Gastrocnemius medialis (tissue), 4 donors: ENCODE results near the gene UGT2B7. TPM values are rescaled to one million over a fixed set of nuclear protein-coding genes. Genes with fewer than 3 reads are reported as not detected.
"Not testable (repeated sequence)": the region's sequence is repeated elsewhere in the genome, so short reads cannot be mapped to it uniquely, and the experiment has no call there.

Source experiments
- ATAC-seq, 2 donors: fragments of 150-250 bp; one replicate each; pipeline ENCODE4 v1.9.1; 2016
- DNase-seq, 2 donors: peaks; one replicate each; pipeline ENCODE4 v3.0.0-alpha.2; 2019
- H3K27ac ChIP-seq, 4 donors: fragments of 200-600 bp; sonication (generic); 1 replicate in 1 of 4; 2 replicates in 3 of 4; pipeline ENCODE4 v1.5.1; 2016 to 2018; ENCODE audit warnings: mild to moderate bottlenecking in 2 of 4, moderate library complexity in 1 of 4
- H3K27me3 ChIP-seq, 3 donors: fragments of 200-600 bp; sonication (generic) in 2 of 3; 1 replicate in 1 of 3; 2 replicates in 2 of 3; pipeline versions ENCODE4 v1.5.1 to v1.6.0; 2016 to 2019; ENCODE audit warnings: mild to moderate bottlenecking in 1 of 3, moderate library complexity in 1 of 3
- H3K36me3 ChIP-seq, 2 donors: fragments of 200-600 bp; sonication (generic) in 1 of 2; one replicate each; pipeline ENCODE4 v1.5.1; 2017 to 2018
- H3K4me1 ChIP-seq, 2 donors: fragments of 200-600 bp; sonication (generic) in 1 of 2; one replicate each; pipeline ENCODE4 v1.5.1; 2016 to 2017; ENCODE audit warnings: mild to moderate bottlenecking in 2 of 2
- H3K4me3 ChIP-seq, 4 donors: fragments of 200-600 bp; sonication (generic) in 3 of 4; 1 replicate in 1 of 4; 2 replicates in 3 of 4; pipeline ENCODE4 v1.5.1; 2016 to 2019; ENCODE audit warnings: mild to moderate bottlenecking in 2 of 4
- H3K9me3 ChIP-seq, 3 donors: fragments of 200-600 bp; sonication (generic) in 2 of 3; 1 replicate in 1 of 3; 2 replicates in 2 of 3; pipeline ENCODE4 v1.5.1; 2016 to 2019
- POLR2A ChIP-seq, 2 donors: fragments of 450-650 bp; IDR thresholded peaks; one replicate each; pipeline ENCODE4 v1.6.1; 2017; ENCODE audit warnings: antibody characterized with exemption in 2 of 2, mild to moderate bottlenecking in 2 of 2, moderate library complexity in 2 of 2
- in situ Hi-C, 4 donors: fragments of 200-750 bp; cut with MboI; loops; one replicate each; pipeline versions ENCODE4 v1.15.0 to v1.8.0; 2017; ENCODE audit warnings: low sequenced_read_pairs in 4 of 4
- intact Hi-C: fragments of 100-400 bp; cut with DNase I; formaldehyde crosslinking; loops from one replicate; pipeline ENCODE4 v1.15.1; 2023; ENCODE audit warnings: low total_unique reads
- total RNA-seq, 4 donors: library from RNA; depleted of rRNA; stranded (reverse); fragments of >200 nt; gene quantifications; one replicate each; pipeline versions ENCODE4 v1.1.0 to v1.2.3, GENCODE V29; 2016
- TF ChIP-seq, protein P1 (sequence below), 5 experiments: fragments of 450-650 bp in 3 of 5; fragments of 200-600 bp in 2 of 5; sonication (generic) in 2 of 5; IDR thresholded peaks in 4 of 5; conservative IDR thresholded peaks in 1 of 5; 1 replicate in 4 of 5; 2 replicates in 1 of 5; pipeline ENCODE4 v1.5.1; 2016 to 2019; ENCODE audit warnings: antibody characterized with exemption in 5 of 5, mild to moderate bottlenecking in 3 of 5, moderate library complexity in 3 of 5

Gene UGT2B7
- total RNA-seq, 4 donors from 2014 or later = 0.26 to 0.33 TPM; not detected in 2

DNA sequence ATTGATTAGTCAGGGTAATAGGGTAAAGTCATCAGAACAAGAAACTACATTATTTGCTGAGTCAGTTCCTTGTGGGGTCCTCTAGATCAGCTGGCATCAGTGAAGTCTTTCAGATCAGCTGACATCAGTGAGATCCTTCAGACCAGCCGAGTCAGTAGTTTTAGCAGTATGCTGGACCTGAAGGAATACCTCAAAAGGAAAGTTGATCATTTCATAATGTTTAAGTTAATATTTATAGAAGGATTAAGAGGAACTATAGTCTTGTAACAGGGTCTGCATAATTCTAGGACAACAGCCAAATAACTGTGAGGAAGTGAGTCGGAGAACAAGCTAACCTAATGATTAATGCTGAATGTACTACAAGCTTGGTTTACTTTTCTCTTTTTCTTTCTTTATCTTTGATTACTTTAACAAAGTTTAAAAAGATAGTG is 958 bp upstream of the UGT2B7 start:
- DNase-seq = no peak
- H3K4me3 ChIP-seq = no peak overlapping the region
- H3K4me1 ChIP-seq = no peaks in the 10 kb centered on the region
- no peak overlapping the region for H3K27ac ChIP-seq
- no peak for ATAC-seq
- no peaks in the 10 kb centered on the region for H3K36me3 ChIP-seq
- H3K9me3 ChIP-seq = no peaks in the 10 kb centered on the region
- TF ChIP-seq POLR2A (IDR thresholded peaks at IDR 0.05) = no peak
- TF ChIP-seq, protein P1, sequence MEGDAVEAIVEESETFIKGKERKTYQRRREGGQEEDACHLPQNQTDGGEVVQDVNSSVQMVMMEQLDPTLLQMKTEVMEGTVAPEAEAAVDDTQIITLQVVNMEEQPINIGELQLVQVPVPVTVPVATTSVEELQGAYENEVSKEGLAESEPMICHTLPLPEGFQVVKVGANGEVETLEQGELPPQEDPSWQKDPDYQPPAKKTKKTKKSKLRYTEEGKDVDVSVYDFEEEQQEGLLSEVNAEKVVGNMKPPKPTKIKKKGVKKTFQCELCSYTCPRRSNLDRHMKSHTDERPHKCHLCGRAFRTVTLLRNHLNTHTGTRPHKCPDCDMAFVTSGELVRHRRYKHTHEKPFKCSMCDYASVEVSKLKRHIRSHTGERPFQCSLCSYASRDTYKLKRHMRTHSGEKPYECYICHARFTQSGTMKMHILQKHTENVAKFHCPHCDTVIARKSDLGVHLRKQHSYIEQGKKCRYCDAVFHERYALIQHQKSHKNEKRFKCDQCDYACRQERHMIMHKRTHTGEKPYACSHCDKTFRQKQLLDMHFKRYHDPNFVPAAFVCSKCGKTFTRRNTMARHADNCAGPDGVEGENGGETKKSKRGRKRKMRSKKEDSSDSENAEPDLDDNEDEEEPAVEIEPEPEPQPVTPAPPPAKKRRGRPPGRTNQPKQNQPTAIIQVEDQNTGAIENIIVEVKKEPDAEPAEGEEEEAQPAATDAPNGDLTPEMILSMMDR (IDR thresholded peaks at IDR 0.05 in 4 of 5, conservative IDR thresholded peaks at IDR 0.05 in 1 of 5) = no peak
- no peaks in the 10 kb centered on the region for H3K27me3 ChIP-seq
- in situ Hi-C loops = no loop called here
- intact Hi-C loops = no loop called here

DNA sequence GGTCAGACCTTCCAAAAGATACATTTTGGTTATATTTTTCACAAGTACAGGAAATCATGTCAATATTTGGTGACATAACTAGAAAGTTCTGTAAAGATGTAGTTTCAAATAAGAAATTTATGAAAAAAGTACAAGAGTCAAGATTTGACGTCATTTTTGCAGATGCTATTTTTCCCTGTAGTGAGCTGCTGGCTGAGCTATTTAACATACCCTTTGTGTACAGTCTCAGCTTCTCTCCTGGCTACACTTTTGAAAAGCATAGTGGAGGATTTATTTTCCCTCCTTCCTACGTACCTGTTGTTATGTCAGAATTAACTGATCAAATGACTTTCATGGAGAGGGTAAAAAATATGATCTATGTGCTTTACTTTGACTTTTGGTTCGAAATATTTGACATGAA is 536 bp downstream of the UGT2B7 start:
- Histone ChIP-seq H3K27ac (no peak overlapping the region), H3K36me3 (no peaks in the 10 kb centered on the region), H3K9me3 (no peaks in the 10 kb centered on the region), H3K27me3 (no peaks in the 10 kb centered on the region), H3K4me3 (no peak overlapping the region), H3K4me1 (no peaks in the 10 kb centered on the region)
- intact Hi-C loops = no loop called here
- in situ Hi-C loops = no loop called here
- TF ChIP-seq POLR2A (IDR thresholded peaks at IDR 0.05) = no peak
- TF ChIP-seq, protein P1 (IDR thresholded peaks at IDR 0.05 in 4 of 5, conservative IDR thresholded peaks at IDR 0.05 in 1 of 5) = no peak
- DNase-seq = no peak
- no peak for ATAC-seq

DNA sequence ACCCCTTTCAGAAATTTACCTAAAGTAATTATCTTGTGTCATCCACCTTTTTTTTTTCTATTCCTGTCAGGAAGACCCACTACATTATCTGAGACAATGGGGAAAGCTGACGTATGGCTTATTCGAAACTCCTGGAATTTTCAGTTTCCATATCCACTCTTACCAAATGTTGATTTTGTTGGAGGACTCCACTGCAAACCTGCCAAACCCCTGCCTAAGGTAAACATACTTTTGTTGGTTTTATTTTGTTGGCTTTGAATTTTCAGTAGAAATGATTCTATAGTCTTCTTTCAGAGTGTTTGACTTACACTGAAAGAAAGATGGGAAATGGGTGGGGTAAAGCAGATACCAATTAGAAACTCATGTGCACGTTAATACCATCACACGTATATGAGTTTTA is 2.2 kb downstream of the UGT2B7 start:
- TF ChIP-seq, protein P1 (IDR thresholded peaks at IDR 0.05 in 4 of 5, conservative IDR thresholded peaks at IDR 0.05 in 1 of 5) = no peak
- no peak for TF ChIP-seq POLR2A (IDR thresholded peaks at IDR 0.05)
- DNase-seq = no peak
- no peaks in the 10 kb centered on the region for H3K36me3 ChIP-seq
- H3K9me3 ChIP-seq = no peaks in the 10 kb centered on the region
- no peaks in the 10 kb centered on the region for H3K27me3 ChIP-seq
- H3K27ac ChIP-seq = no peak overlapping the region
- no peak overlapping the region for H3K4me3 ChIP-seq
- intact Hi-C loops = no loop called here
- no peaks in the 10 kb centered on the region for H3K4me1 ChIP-seq
- ATAC-seq = no peak
- in situ Hi-C loops = no loop called here

DNA sequence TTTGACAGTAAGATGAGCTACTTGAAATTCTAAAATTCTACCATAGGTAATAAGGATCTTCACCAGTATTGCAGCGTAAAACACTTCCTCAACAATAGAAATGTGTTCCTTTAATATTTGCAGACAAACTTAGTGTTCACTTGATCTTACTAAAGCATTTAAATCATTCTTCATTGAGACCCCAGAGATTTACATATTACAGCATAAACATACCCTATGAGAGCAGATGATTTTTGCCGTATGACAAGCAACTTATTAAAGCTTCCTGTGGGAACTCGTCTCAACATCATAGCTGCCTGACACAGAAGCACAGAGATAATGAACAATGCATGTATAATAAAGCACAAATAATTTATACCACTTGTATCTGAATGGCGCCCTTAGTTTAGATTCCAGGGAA is 3.6 kb downstream of the UGT2B7 start:
- in situ Hi-C loops = no loop called here

DNA sequence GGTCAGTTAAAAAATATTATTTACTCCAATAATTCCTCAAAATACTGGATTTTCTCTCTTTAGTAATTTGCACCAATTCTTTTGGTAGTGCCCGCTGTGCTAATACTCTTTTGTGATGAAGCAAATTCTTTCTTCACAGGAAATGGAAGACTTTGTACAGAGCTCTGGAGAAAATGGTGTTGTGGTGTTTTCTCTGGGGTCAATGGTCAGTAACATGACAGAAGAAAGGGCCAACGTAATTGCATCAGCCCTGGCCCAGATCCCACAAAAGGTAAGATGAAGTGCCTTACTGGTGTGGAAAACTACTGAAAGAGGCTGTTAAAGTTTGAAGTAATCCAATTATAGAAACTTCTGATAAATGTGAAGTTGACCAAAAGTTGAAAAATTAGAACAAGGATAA is 6.4 kb downstream of the UGT2B7 start:
- intact Hi-C loops, H3K27ac ChIP-seq: not testable (repeated sequence)

More for the DNA sequence above, 3.6 kb downstream of the UGT2B7 start:
- Histone ChIP-seq H3K4me1 (no peaks in the 10 kb centered on the region), H3K9me3 (no peaks in the 10 kb centered on the region), H3K27ac (no peak overlapping the region), H3K4me3 (no peak overlapping the region), H3K36me3 (no peaks in the 10 kb centered on the region), H3K27me3 (no peaks in the 10 kb centered on the region)
- intact Hi-C loops = no loop called here
- no peak for DNase-seq
- no peak for ATAC-seq
- TF ChIP-seq, protein P1 (IDR thresholded peaks at IDR 0.05 in 4 of 5, conservative IDR thresholded peaks at IDR 0.05 in 1 of 5) = no peak
- no peak for TF ChIP-seq POLR2A (IDR thresholded peaks at IDR 0.05)

More for the DNA sequence above, 6.4 kb downstream of the UGT2B7 start:
- H3K36me3 ChIP-seq, ATAC-seq, H3K4me1 ChIP-seq, H3K4me3 ChIP-seq, H3K9me3 ChIP-seq, in situ Hi-C loops, DNase-seq, H3K27me3 ChIP-seq: not testable (repeated sequence)
